Thyroid gland (tissue), 4 donors: ENCODE results near the gene ADGRF1.

Experiments used
- POLR2A ChIP-seq, 2 donors: fragments of 450-650 bp; IDR thresholded peaks; one replicate each; pipeline ENCODE4 v1.6.1; 2017; ENCODE audit warnings: antibody characterized with exemption in 2 of 2, mild to moderate bottlenecking in 2 of 2, moderate library complexity in 1 of 2
- TF ChIP-seq, protein P1 (sequence below), 6 experiments: fragments of 200-600 bp in 3 of 6; fragments of 450-650 bp in 3 of 6; sonication (generic) in 3 of 6; IDR thresholded peaks; one replicate each; pipeline ENCODE4 v1.5.1; 2016 to 2019; ENCODE audit warnings: antibody characterized with exemption in 6 of 6, mild to moderate bottlenecking in 2 of 6, inconsistent platforms in 1 of 6, moderate library complexity in 1 of 6

DNA sequence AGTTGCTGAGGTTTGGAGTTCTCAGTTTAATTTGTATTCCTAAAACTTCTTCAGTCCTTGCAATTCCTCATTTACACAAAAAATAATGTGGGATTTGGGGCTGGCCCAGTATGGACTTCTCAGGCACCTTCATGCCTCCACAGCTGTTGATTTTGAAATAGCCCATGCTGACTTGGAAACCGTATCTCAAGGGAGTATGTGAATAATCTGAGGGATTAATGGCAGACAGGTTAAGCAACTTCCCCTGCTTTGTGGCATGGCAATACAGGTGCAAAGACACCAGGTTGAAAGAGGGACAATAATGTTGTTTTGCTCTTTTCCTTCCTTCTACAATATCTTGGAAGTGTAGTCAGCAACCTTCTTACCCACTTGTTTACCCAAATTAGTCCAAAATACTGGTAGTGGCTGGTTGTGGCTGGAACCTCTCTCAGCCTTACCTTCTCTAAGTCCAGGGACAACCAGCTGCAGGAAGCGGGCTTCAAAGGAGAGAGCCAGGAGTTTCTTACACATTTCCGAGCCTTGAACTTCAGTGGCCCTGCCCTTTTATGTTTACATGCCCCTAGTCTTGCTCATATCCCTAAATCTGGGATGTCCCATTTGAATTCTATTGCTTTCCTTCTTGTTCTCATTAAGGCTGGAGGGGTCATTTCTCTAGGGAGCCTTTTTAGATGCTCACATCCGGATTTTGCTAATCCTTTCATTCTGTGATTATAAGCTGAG lies 44.1 kb upstream of the ADGRF1 start:
- TF ChIP-seq, protein P1, sequence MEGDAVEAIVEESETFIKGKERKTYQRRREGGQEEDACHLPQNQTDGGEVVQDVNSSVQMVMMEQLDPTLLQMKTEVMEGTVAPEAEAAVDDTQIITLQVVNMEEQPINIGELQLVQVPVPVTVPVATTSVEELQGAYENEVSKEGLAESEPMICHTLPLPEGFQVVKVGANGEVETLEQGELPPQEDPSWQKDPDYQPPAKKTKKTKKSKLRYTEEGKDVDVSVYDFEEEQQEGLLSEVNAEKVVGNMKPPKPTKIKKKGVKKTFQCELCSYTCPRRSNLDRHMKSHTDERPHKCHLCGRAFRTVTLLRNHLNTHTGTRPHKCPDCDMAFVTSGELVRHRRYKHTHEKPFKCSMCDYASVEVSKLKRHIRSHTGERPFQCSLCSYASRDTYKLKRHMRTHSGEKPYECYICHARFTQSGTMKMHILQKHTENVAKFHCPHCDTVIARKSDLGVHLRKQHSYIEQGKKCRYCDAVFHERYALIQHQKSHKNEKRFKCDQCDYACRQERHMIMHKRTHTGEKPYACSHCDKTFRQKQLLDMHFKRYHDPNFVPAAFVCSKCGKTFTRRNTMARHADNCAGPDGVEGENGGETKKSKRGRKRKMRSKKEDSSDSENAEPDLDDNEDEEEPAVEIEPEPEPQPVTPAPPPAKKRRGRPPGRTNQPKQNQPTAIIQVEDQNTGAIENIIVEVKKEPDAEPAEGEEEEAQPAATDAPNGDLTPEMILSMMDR (IDR thresholded peaks at IDR 0.05) = no peak
- TF ChIP-seq POLR2A (IDR thresholded peaks at IDR 0.05) = no peak
